ENCODE measurements around the gene MYO10. TPM values are rescaled to one million over a fixed set of nuclear protein-coding genes. Genes with fewer than 3 reads are reported as not detected.

Gene MYO10
- total and polyA plus RNA-seq, 2 donors (not counting 3 experiments of a cell fraction or from before 2014, with no cell fraction given), result 36.0 to 148 TPM

DNA sequence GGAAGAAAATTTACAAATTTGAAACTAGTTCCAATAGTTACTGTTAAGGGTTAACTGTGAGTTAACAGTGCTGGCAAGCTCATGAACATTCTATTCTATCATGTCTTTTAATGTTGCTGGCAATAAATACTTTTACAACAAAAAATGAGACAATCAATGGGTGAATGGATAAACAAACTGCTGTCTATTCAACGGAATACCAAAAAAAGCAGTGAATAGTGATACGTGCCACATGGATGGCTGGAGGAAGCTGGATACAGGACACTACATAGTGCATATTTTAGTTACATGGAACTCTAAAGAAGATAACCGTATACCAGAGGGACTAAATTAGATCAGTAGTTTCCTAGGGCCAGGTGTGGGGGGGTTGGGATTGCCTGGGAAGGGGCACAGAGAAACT is 163.5 kb downstream of the MYO10 start:
- H3K36me3 ChIP-seq (ENCODE audit: control insufficient read depth in 2 of 2, extremely low read depth in 1 of 2, insufficient read depth in 2 of 2, low read length in 2 of 2), result peaks cover 19 to 20% of the 10 kb centered on the region in 2 experiments
- dilution Hi-C loops (cut with MboI; ENCODE audit: extremely low pct_ligation_motif_present, low sequenced_read_pairs) (no loop called here), intact Hi-C loops (cut with micrococcal nuclease) (no loop called here)
- H4K20me1 ChIP-seq (replicated peaks; ENCODE audit: control insufficient read depth, extremely low read depth, insufficient read depth, low read length), result no peaks in the 10 kb centered on the region
- H3K79me2 ChIP-seq (ENCODE audit: control insufficient read depth, insufficient read depth, low read length), result peaks cover 21% of the 10 kb centered on the region
- no peaks in the 10 kb centered on the region for H3K9me3 ChIP-seq (replicated peaks; ENCODE audit: control insufficient read depth, insufficient read depth, low read length)
- BruUV-seq (replicated peaks), result no TSS peak
- FAIRE-seq (no peak), DNase-seq (ENCODE audit: low read depth, low spot score) (no peak)
- no peak overlapping the region for H3K9ac ChIP-seq (replicated peaks; ENCODE audit: extremely low read depth, insufficient read depth, low read length)
- H3K27ac ChIP-seq (ENCODE audit: insufficient read depth, low read depth, low read length), result no peak overlapping the region
- POLR2A ChIA-PET, result no interaction called here
- H3K4me3 ChIP-seq (replicated peaks in 1 of 3; ENCODE audit: insufficient read depth in 1 of 3, low read depth in 1 of 3, low read length in 3 of 3), result no peak overlapping the region
- CTCF ChIA-PET, result interaction anchor here (1.3 kb wide), 1 partner anchor 418 kb away, joined by 4 read pairs; no protein-coding TSS in a partner anchor
- no peaks in the 10 kb centered on the region for H3K27me3 ChIP-seq (ENCODE audit: control insufficient read depth in 2 of 2, insufficient read depth in 2 of 2, low read length in 2 of 2)
- no peaks in the 10 kb centered on the region for H3K9me1 ChIP-seq (replicated peaks; ENCODE audit: control insufficient read depth, extremely low read depth, insufficient read depth, low read length)
- no peak overlapping the region for H2AFZ ChIP-seq (ENCODE audit: low read depth, low read length)
- TF ChIP-seq FOS (IDR thresholded peaks at IDR 0.05; ENCODE audit: borderline replicate concordance, insufficient read depth, low read length), result no peak
- no peak for TF ChIP-seq EZH2 (IDR thresholded peaks at IDR 0.05; ENCODE audit: borderline replicate concordance, low read depth, low read length, severe bottlenecking)
- no peak for TF ChIP-seq JUN (IDR thresholded peaks at IDR 0.05; ENCODE audit: borderline replicate concordance, insufficient read depth, insufficient read length, low read depth)
- TF ChIP-seq POLR2AphosphoS5 (IDR thresholded peaks at IDR 0.05; ENCODE audit: insufficient read depth, low read depth, low read length), result no peak
- TF ChIP-seq, protein P1, sequence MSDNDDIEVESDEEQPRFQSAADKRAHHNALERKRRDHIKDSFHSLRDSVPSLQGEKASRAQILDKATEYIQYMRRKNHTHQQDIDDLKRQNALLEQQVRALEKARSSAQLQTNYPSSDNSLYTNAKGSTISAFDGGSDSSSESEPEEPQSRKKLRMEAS (IDR thresholded peaks at IDR 0.05; ENCODE audit: insufficient read depth, insufficient read length), result no peak
- TF ChIP-seq GATA2 (IDR thresholded peaks at IDR 0.05; ENCODE audit: insufficient read depth, insufficient read length, low read depth, low read length), result no peak
- no peak for TF ChIP-seq POLR2A (IDR thresholded peaks at IDR 0.05; ENCODE audit: low read depth, low read length)
- TF ChIP-seq, protein P2, sequence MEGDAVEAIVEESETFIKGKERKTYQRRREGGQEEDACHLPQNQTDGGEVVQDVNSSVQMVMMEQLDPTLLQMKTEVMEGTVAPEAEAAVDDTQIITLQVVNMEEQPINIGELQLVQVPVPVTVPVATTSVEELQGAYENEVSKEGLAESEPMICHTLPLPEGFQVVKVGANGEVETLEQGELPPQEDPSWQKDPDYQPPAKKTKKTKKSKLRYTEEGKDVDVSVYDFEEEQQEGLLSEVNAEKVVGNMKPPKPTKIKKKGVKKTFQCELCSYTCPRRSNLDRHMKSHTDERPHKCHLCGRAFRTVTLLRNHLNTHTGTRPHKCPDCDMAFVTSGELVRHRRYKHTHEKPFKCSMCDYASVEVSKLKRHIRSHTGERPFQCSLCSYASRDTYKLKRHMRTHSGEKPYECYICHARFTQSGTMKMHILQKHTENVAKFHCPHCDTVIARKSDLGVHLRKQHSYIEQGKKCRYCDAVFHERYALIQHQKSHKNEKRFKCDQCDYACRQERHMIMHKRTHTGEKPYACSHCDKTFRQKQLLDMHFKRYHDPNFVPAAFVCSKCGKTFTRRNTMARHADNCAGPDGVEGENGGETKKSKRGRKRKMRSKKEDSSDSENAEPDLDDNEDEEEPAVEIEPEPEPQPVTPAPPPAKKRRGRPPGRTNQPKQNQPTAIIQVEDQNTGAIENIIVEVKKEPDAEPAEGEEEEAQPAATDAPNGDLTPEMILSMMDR (IDR thresholded peaks at IDR 0.05; ENCODE audit: extremely low read depth in 1 of 2, insufficient read depth in 1 of 2, low read depth in 1 of 2, low read length in 2 of 2), result no peak
- no peak for TF ChIP-seq MYC (IDR thresholded peaks at IDR 0.05; ENCODE audit: low read depth, low read length)
- peaks cover 7% of the 10 kb centered on the region for H3K4me1 ChIP-seq (ENCODE audit: control insufficient read depth, extremely low read depth, insufficient read depth, low read length)
- H3K4me2 ChIP-seq (ENCODE audit: insufficient read depth, low read length), result no peak overlapping the region
